ENCODE measurements around the gene ITPR2.
"Not testable (repeated sequence)": the region's sequence is repeated elsewhere in the genome, so short reads cannot be mapped to it uniquely, and the experiment has no call there.

ITPR2 gene

DNA sequence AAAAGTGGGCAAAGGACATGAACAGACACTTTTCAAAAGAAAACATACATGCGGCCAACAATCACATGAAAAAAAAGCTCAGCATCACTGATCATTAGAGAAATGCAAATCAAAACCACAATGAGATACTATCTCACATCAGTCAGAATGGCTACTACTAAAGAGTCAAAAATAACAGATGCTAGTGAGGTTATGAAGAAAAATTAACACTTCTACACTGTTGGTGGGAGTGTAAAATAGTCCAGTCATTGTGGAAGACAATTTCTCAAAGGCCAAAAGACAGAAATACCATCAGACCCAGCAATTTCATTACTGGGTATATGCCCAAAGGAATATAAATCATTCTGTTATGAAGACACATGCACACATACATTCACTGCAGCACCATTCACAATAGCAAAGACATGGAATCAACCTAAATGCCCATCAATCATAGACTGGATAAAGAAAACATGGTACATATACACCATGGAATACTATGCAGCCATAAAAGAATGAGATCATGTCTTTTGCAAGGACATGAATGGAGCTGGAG, 103.8 kb downstream of the ITPR2 start:
- DNase-seq (ENCODE audit: low spot score), result not testable (repeated sequence)

- DNase-seq (ENCODE audit: low spot score), result no peak
These were observed 104.6 kb downstream of the ITPR2 start for GRCh38 chr12:26728205-26729050.

DNA sequence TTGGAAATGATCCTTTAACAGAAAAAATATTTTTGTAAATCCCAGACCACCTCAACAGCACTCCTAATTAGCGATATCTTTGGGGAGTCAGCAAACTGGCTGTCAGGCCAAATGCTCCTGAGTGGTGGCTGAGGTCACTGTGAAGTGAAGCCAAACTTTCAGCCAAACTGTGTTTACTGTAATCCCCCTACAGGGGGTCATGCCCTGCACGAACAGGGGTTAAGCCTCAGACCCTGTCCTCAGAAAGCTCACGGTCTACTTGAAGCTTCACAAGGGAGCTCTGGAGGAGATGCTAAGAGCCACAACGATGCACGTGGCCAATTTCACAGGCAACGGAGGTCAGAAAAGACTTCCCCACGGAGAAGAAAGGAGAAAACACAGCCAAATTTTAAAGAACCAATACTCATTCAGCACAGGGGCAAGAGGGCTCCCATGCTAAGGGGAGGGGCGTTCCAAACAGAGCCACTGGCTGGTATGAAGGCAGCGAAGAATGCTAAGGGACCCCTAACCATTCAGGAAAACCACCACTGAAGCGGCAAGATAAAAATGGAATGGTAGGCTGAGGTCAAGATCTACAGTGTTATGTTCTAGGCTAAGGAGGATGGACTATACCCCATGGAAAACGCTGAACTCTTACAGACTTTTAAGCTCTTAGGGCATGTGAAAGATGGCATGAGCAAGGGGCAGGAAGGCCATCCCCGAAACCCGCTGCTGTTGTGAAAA, 105.4 kb downstream of the ITPR2 start:
- no peak for DNase-seq (ENCODE audit: low spot score)

DNA sequence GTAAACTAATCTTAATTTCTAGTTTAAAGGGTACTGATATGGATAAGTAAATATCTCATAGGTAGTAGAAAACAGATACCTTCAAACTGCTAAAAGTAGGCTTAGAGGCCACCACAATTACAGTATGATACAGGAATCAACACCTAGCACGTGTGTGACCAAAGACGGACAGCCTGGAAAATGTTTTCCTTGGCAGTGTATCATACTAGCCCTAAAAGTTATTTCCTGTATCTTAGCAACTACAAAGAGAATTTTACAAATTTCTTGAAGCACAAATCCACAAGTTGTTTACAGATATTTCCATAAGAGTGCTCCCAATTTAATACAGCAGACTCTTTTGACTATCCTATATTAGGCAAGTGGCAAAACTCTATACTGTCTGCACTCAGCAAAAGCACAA, 106.0 kb downstream of the ITPR2 start:
- DNase-seq (ENCODE audit: low spot score), result no peak

DNA sequence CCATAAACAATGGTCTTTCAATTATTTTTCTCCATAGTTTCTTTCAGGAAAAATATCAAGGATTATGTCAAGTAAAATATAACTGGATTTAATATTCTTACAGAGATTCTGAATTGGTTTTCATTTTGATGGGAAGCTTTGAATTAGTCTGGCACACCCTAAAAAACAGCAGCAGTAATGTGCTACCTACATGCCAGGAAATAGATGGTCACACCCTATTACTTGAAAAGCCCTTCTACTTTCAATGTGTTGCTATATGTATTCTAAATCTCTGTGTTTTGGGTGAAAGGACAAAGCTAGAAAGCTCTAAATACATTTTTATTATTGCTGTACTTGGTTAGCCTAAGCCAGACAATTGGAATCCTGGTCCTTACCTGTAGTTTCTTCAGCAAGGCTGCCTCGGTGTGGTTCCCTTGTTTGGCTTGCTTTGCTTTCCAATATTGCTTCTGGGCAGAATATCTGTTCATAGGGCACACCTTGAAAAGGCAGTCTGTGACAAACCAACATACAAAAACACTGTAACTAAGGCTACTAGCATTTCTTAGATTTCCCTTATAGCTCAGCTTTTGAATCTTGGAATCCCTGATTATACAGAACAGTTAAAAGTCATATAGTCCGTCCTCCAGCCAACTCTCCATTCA, 107.6 kb downstream of the ITPR2 start:
- DNase-seq (ENCODE audit: low spot score), result no peak

DNA sequence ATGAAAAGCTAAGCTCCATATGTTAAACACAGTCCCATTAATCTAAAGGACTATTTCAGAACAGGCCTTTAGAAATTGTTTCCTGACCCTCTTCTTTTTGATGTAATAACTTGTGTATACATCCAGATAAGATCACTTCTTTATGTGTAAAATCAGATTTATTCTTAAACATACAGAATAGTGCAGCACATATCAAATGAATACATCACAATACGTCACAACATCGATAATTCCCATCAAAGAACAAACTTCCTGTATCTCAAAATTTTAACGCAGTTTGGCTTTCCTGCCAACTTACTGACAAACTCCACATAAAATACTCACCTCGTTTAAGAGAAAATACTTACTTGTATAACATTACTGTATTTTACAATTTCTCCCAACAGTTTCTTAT, 108.7 kb downstream of the ITPR2 start:
- no peak for DNase-seq (ENCODE audit: low spot score)

- DNase-seq (ENCODE audit: low spot score), result no peak
These were observed 109.3 kb downstream of the ITPR2 start for GRCh38 chr12:26723379-26724308.

- DNase-seq (ENCODE audit: low spot score), result no peak
These were observed 111.2 kb downstream of the ITPR2 start for GRCh38 chr12:26721800-26722199.

GRCh38 chr12:26719852-26720251, 113.1 kb downstream of the ITPR2 start:
- DNase-seq (ENCODE audit: low spot score), result no peak

GRCh38 chr12:26717757-26718156, 115.2 kb downstream of the ITPR2 start:
- no peak for DNase-seq (ENCODE audit: low spot score)

DNA sequence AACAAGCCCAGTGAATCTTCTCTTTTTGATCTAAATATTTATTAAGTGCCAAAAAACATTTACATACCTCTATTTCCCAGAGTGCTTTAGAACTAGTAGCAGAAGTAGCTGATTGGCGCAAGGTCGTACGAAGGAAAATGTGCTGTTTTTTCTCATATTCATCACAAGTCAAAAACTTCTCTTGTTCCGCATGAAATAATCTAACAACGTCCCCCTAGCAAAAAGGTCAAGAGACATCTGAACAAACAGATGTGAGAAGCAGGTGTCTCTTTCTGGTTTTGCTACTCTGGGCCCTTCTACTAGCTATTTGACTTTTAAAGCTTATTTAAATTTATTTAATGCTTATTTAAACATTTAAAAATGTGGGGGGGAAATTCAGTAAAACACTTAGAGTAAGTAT, 117.8 kb downstream of the ITPR2 start:
- DNase-seq (ENCODE audit: low spot score), result no peak

GRCh38 chr12:26713885-26714383, 119.1 kb downstream of the ITPR2 start:
- DNase-seq (ENCODE audit: low spot score), result no peak

DNA sequence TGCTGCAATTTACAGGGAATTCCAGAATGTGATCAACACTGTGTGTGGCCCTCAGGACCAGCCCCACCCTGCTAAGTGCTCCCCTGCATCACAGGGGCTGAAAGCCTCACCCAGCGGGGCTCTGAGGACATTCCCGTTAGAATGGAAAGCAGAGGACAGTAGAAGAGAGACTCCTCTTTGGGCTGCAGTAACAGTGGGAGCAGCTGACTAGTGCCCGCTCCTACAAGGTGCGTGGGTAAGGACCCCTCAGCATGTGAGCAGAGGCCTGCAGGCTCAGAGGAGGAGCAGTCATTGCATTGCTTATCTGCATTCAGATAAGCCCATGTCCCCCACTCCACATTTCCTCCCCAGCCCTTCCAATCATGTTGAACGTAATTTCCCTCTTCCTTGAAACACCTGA, 120.1 kb downstream of the ITPR2 start:
- no peak for DNase-seq (ENCODE audit: low spot score)

- DNase-seq (ENCODE audit: low spot score), result no peak
These were observed 121.4 kb downstream of the ITPR2 start for GRCh38 chr12:26711569-26711968.

DNA sequence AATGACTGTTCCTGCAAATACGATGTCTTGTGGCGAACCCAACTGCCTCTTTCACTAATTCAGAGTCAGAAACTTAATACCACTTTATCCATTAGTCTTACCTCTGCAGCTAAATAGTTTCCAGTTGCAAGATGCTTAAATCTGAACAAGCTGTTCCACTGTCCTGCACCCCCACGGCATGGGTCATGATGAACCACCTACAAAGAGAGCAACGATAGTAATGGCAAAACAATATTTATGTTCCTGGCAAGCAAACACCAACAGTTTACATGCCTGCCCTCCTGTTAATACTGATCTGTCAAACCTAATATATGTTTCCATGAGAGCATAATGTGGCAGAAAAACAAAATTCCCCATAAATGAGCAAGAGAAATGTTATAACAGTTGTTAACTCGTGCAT, 121.9 kb downstream of the ITPR2 start:
- DNase-seq (ENCODE audit: low spot score), result no peak

GRCh38 chr12:26705851-26706250, 127.1 kb downstream of the ITPR2 start:
- DNase-seq (ENCODE audit: low spot score), result no peak

DNA sequence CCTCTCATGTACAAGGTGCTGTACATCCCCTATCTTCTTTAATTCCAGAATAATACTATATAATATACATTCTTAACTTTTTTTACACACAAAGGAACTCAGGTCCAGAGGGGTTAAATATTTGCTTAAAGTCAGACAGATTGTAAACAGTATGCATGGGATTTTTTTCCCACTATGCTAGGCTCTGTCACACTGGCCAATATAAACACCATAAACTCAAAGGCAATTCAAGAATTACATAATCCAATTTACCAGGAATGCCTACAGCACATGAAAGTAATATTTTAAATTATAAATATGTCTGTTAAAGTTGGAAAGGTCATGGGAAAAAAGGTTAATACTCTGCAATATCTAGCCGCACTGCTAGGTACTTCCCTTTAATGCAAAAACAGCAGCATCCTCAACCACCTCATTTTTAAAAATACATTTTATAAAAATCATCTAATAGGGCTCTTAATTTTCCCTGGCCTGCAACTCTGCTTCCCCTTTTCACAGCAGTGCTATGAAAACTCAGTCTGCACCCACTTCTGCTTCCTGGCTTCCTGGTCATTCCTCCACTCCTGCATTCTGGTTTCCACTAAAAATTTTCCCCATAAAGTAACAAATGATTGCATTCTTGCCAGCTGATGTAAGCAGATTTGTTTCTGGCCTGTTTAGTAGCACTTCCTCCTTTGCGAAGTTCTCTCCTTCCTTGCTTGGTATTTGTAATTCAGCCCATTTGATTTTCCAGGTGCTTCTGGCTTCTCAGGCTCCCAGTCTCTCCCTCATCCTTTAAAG, 128.1 kb downstream of the ITPR2 start:
- DNase-seq (ENCODE audit: low spot score), result no peak

DNA sequence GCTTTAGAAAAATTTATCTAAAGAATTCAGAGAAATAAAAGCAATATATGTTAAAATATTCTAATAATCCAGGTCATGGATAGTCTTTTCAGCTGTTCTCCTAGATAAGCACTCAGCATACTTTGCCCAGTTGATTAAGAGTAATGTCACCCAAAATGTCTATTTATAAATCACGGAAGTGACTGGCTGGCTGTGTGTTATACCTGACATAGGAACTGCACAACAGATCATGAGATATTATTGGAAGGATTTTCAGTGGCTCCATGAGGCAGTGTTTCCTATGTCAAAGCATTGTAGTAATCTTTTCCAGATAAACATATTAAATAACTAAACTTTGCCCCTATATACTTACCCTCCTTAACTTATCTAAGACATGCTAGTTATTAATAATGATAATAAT, 128.8 kb downstream of the ITPR2 start:
- DNase-seq (ENCODE audit: low spot score), result no peak

GRCh38 chr12:26702741-26703140, 130.3 kb downstream of the ITPR2 start:
- no peak for DNase-seq (ENCODE audit: low spot score)

DNA sequence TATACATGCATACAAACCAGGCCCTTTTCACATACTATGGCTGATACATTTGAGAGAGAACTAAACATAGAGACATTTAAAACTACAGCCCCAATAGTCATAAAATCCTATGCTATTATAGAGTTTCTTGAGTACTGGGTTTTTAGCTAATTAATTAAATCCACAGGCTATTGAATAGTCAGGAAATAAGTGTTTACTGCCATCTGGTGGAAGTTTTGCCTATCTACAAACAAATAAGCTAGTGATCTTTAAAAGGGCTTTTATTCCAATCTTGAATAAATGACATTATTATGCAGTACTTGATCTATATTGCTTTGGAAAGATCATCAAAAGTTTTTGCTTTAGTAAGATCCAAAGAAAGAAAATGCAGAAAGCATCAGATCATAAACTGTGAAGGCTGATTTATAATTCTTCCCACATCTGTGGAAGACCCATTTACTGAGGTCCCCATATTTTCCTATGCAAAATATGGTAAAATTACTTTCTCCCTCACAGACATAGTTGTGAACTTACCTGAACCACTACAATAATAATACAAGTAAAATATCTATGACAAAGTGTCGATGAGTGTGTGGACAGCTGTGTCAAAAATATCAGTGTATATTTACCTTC, 131.3 kb downstream of the ITPR2 start:
- no peak for DNase-seq (ENCODE audit: low spot score)

Data from D341Med (cell line).